T-cell (primary cell): Measurements from ENCODE around the gene MARCHF6. TPM values are rescaled to one million over a fixed set of nuclear protein-coding genes. Genes with fewer than 3 reads are reported as not detected.

Source experiments
- ATAC-seq, 4 experiments: fragments of 200-7000 bp in 3 of 4; fragments of 150-1000 bp in 1 of 4; cut with Tn5 transposase; replicated peaks in 1 of 4; 1 replicate in 3 of 4; 2 replicates in 1 of 4; pipeline ENCODE4 v1.10.0; 2021; ENCODE audit warnings: moderate library complexity in 3 of 4, mild to moderate bottlenecking in 2 of 4, moderate number of reproducible peaks in 1 of 4
- CTCF ChIA-PET, 2 donors: fragments of 300-600 bp; sonication (Branson Sonifier 250); formaldehyde crosslinking; loops; one replicate each; lab custom pipeline; 2022; ENCODE audit warnings: antibody characterized with exemption in 2 of 2; lab: Charles Lee
- POLR2A ChIA-PET, 2 donors: fragments of 300-600 bp; sonication (Branson Sonifier 250); formaldehyde crosslinking; loops; one replicate each; lab custom pipeline; 2022; ENCODE audit warnings: antibody characterized with exemption in 2 of 2; lab: Charles Lee
- DNase-seq, 35 experiments: peaks; one replicate each; pipeline versions ENCODE4 v3.0.0 to v3.0.0-alpha.2; 2013 to 2023
- H3K27ac ChIP-seq: one replicate; pipeline ENCODE4 v1.5.1; 2013; ENCODE audit warnings: low read length
- H3K27me3 ChIP-seq, 2 experiments: replicated peaks in 1 of 2; 1 replicate in 1 of 2; 2 replicates in 1 of 2; pipeline versions ENCODE4 v1.6.1 to v1.7.0; 2013; ENCODE audit warnings: low read length in 1 of 2, mixed read lengths in 1 of 2; ENCODE audit not compliant: control insufficient read depth in 2 of 2, insufficient read depth in 2 of 2; ENCODE audit errors: extremely low read depth in 1 of 2
- H3K36me3 ChIP-seq, 2 donors: 1 replicate in 1 of 2; 2 replicates in 1 of 2; pipeline versions ENCODE4 v1.6.1 to v1.7.0; 2013; ENCODE audit warnings: low read length in 1 of 2; ENCODE audit not compliant: control insufficient read depth in 2 of 2, insufficient read depth in 1 of 2; ENCODE audit errors: extremely low read depth in 1 of 2
- H3K4me1 ChIP-seq, 2 experiments: 1 replicate in 1 of 2; 2 replicates in 1 of 2; pipeline versions ENCODE4 v1.6.1 to v1.7.0; 2013; ENCODE audit warnings: low read length in 2 of 2, mixed read lengths in 1 of 2; ENCODE audit not compliant: insufficient read depth in 2 of 2, control insufficient read depth in 1 of 2; ENCODE audit errors: extremely low read depth in 1 of 2
- H3K4me3 ChIP-seq, 2 donors: 1 replicate in 1 of 2; 2 replicates in 1 of 2; pipeline versions ENCODE4 v1.5.1 to v1.7.0; 2013; ENCODE audit warnings: mild to moderate bottlenecking in 2 of 2, low read length in 1 of 2, moderate library complexity in 1 of 2; ENCODE audit not compliant: control insufficient read depth in 1 of 2; ENCODE audit errors: extremely low read depth in 1 of 2
- H3K9me3 ChIP-seq: 2 replicates; pipeline ENCODE4 v1.7.0; 2013
- H3K27ac Mint-ChIP-seq, 2 donors: one replicate each; pipeline ENCODE4 v1.8.0; 2020 to 2021; ENCODE audit warnings: mild to moderate bottlenecking in 2 of 2, mixed read lengths in 2 of 2
- H3K27me3 Mint-ChIP-seq, 2 donors: one replicate each; pipeline ENCODE4 v1.8.0; 2021 to 2022; ENCODE audit warnings: mixed read lengths in 2 of 2
- H3K36me3 Mint-ChIP-seq: one replicate; pipeline ENCODE4 v1.8.0; 2021; ENCODE audit warnings: mixed read lengths
- H3K4me1 Mint-ChIP-seq, 3 donors: one replicate each; pipeline ENCODE4 v1.8.0; 2020 to 2022; ENCODE audit warnings: mixed read lengths in 3 of 3, mild to moderate bottlenecking in 1 of 3
- H3K4me3 Mint-ChIP-seq, 3 donors: one replicate each; pipeline ENCODE4 v1.8.0; 2020 to 2022; ENCODE audit warnings: mild to moderate bottlenecking in 3 of 3, mixed read lengths in 3 of 3, moderate library complexity in 3 of 3
- H3K9me3 Mint-ChIP-seq, 3 donors: one replicate each; pipeline ENCODE4 v1.8.0; 2020 to 2022; ENCODE audit warnings: mixed read lengths in 3 of 3
- whole genome bisulfite sequencing: methylation state at CpG from one replicate; pipeline ENCODE4 v1.1.5; 2013; ENCODE audit warnings: missing lambda C conversion rate; ENCODE audit not compliant: insufficient coverage; 5-methylcytosine and 5-hydroxymethylcytosine counted together
- total RNA-seq, 35 experiments: library from RNA in 6 of 35; stranded (reverse) in 6 of 35; fragments of 120-200 nt in 1 of 35; gene quantifications; one replicate each; pipeline versions ENCODE4 v1.2.1 to v1.2.4 and lab custom pipeline; 2013 to 2026

MARCHF6 gene
- total RNA-seq, 5 donors from 2014 or later (not counting 1 experiment from before 2014, with no cell fraction given): 146 to 185 (median 167) TPM

DNA sequence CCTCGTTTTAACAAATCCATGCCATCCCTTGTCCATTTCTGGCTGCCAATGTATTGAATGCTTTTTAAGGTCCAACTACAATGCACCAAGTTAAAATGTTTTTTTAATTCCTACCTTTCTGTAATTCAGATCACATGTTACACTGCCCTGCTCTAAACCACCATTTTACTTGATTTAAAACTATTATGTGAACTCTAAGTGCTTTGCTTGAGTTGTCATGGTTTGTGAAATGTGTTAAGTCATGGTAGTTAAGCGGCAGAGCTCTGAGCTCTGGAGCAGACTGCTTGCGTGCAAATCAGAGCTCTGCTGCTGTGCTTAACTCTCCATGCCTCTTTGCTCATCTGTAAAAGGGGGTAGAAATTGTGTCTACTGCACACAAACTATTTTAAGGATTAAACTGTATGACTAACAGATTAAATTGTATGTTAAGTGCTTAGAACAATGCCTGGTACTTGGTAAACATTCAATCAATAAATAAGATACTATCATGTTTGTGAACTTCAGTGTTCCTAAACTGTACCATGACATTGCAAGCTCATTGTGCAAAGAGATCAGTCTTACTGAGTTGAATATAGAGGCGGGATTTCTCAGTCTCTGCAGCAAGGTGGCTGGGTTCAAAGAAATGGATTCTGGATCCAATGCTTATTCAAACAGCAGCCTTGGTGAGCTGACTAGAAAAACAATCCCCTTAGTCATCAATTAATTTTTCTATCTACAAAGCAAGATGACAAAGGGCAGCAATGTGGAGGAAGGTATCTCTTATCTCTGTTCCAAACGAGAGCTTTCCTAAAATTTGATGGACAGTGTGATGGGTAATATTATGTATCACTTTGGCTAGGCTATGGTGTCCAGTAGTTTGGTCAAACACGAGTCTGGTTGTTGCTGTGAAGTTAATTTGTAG is 29.7 kb upstream of the MARCHF6 start:
- ATAC-seq: no peak
- no peaks in the 10 kb centered on the region for H3K36me3 Mint-ChIP-seq
- Histone ChIP-seq H3K27ac (no peak overlapping the region), H3K27me3 (peaks cover 0 to 8% of the 10 kb centered on the region in 2 experiments), H3K4me1 (no peaks in the 10 kb centered on the region), H3K36me3 (no peaks in the 10 kb centered on the region), H3K4me3 (no peak overlapping the region), H3K9me3 (no peaks in the 10 kb centered on the region)
- H3K4me3 Mint-ChIP-seq: no peak overlapping the region
- 17% methylated on average over 1 of the region's 6 CpGs for WGBS
- no peak overlapping the region for H3K27ac Mint-ChIP-seq
- H3K9me3 Mint-ChIP-seq: no peaks in the 10 kb centered on the region
- ChIA-PET CTCF (interaction anchor here in 1 of 2 donors (0.5 kb wide), 1 partner anchor 73 kb away, joined by 3 read pairs; no protein-coding TSS in a partner anchor), POLR2A (no interaction called here)
- DNase-seq: no peak
- no peaks in the 10 kb centered on the region for H3K27me3 Mint-ChIP-seq
- H3K4me1 Mint-ChIP-seq: no peaks in the 10 kb centered on the region

DNA sequence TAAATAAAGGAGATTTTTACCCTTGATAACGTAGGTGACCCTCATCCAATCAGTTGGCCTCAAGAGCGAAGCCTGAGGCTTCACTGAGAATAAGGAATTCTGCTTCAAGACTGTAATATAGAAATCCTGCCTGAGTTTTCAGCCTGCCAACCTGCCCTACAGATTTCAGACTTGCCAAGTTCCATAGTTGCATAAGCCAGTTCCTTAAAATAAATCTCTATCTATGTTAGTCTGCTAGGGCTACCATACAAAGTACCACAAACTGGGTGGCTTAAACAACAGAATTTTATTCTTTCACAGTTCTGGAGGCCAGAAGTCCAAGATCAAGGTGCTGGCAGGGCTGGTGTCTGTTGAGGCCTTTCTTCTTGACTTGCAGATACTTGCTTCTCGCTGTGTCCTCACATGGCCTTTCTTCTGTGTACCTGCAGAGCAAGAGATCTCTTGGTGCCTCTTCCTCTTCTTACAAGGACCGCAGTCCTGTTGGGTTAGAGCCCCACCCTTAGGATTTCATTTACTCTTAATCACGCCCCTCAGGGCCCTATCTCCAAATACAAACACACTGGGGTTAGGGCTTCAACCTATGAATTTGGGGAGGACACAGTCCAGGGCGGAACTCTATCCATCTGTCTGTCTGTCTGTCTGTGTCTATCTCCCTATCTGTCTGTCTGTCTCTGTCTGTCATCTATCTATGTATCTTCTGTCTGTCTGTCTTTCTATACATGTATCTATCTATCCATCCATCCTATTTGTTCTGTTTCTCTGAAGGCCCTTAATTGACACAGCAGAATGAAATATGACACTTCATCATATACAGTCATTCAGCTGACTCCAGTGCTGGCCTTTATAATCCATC is 28.8 kb upstream of the MARCHF6 start:
- H3K4me1 Mint-ChIP-seq: no peaks in the 10 kb centered on the region
- no peak overlapping the region for H3K27ac Mint-ChIP-seq
- H3K27ac ChIP-seq: no peak overlapping the region
- no peaks in the 10 kb centered on the region for H3K36me3 Mint-ChIP-seq
- H3K9me3 Mint-ChIP-seq: no peaks in the 10 kb centered on the region
- H3K9me3 ChIP-seq: no peaks in the 10 kb centered on the region
- ChIA-PET CTCF (interaction anchor here in 1 of 2 donors (0.6 kb wide), 2 partner anchors 20 to 70 kb away, joined by 6 to 7 read pairs; no protein-coding TSS in a partner anchor), POLR2A (no interaction called here)
- H3K4me3 ChIP-seq: no peak overlapping the region
- no peaks in the 10 kb centered on the region for H3K4me1 ChIP-seq
- 96% methylated on average over 3 of the region's 6 CpGs for WGBS
- H3K36me3 ChIP-seq: no peaks in the 10 kb centered on the region
- DNase-seq (no peak), ATAC-seq (no peak)
- H3K27me3 Mint-ChIP-seq: peaks cover 0 to under 1% of the 10 kb centered on the region in 2 donors
- no peak overlapping the region for H3K4me3 Mint-ChIP-seq
- peaks cover 0 to 3% of the 10 kb centered on the region in 2 experiments for H3K27me3 ChIP-seq

DNA sequence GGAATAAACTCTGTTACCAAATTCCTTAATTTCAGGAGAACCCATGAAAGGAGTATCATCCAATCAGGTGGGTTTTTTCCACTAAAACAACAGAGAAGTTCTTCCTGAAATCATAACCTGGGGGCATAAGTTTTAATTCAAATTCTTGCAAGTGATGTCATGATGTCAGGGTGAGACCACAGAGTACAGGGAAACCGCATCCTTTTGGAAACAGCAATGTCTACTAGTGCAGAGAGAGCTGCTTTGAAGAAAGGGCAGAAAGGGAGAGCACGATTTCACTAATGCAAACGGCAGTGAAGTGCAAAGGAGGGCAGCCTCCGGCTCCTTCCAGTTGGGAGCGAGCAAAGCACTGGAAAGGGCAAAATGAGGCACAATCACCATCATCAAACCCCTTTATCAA is 25.2 kb upstream of the MARCHF6 start:
- peaks cover 0 to 6% of the 10 kb centered on the region in 2 experiments for H3K4me1 ChIP-seq
- peaks cover 2 to 29% of the 10 kb centered on the region in 2 experiments for H3K27me3 ChIP-seq
- DNase-seq: no peak
- ChIA-PET CTCF (no interaction called here), POLR2A (no interaction called here)
- no peaks in the 10 kb centered on the region for H3K9me3 Mint-ChIP-seq
- H3K4me1 Mint-ChIP-seq: peaks cover under 1 to 4% (median 4%) of the 10 kb centered on the region in 3 donors
- H3K9me3 ChIP-seq: no peaks in the 10 kb centered on the region
- H3K27ac Mint-ChIP-seq: no peak overlapping the region
- H3K36me3 ChIP-seq: no peaks in the 10 kb centered on the region
- no peak for ATAC-seq
- H3K36me3 Mint-ChIP-seq: no peaks in the 10 kb centered on the region
- 74% methylated on average over 3 of the region's 5 CpGs for WGBS
- H3K4me3 ChIP-seq: no peak overlapping the region
- H3K27ac ChIP-seq: no peak overlapping the region
- H3K27me3 Mint-ChIP-seq: peaks cover 20 to 25% of the 10 kb centered on the region in 2 donors
- no peak overlapping the region for H3K4me3 Mint-ChIP-seq

DNA sequence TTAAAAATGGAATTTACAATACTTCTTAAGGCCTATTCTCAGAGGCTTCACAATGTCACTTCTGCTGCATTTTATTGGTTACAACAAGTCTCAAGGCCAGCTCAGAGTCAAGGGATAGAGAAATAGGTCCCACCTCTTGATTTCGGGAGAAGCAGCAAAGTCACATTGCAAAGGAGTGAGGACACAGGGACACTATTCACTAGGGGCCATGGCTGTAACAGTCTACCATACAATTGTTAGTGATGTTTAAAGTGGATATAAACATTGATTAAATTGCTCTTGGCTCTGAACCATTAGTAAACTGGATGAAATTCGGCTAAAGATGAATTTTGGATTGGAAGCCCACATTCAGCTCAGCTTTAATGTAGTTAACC is 24.1 kb upstream of the MARCHF6 start:
- H3K36me3 ChIP-seq: no peaks in the 10 kb centered on the region
- H3K27ac ChIP-seq: no peak overlapping the region
- POLR2A ChIA-PET: no interaction called here
- WGBS: no CpG with 5 or more reads among the region's 2 CpGs
- Mint-ChIP-seq H3K4me3 (no peak overlapping the region), H3K36me3 (no peaks in the 10 kb centered on the region), H3K4me1 (peaks cover 3 to 7% (median 7%) of the 10 kb centered on the region in 3 donors), H3K27ac (no peak overlapping the region), H3K9me3 (no peaks in the 10 kb centered on the region), H3K27me3 (peaks cover 25 to 31% of the 10 kb centered on the region in 2 donors)
- ATAC-seq: no peak
- CTCF ChIA-PET: no interaction called here
- no peak overlapping the region for H3K4me3 ChIP-seq
- H3K9me3 ChIP-seq: no peaks in the 10 kb centered on the region
- peaks cover 0 to 12% of the 10 kb centered on the region in 2 experiments for H3K4me1 ChIP-seq
- H3K27me3 ChIP-seq: peaks cover 3 to 40% of the 10 kb centered on the region in 2 experiments
- DNase-seq: no peak

DNA sequence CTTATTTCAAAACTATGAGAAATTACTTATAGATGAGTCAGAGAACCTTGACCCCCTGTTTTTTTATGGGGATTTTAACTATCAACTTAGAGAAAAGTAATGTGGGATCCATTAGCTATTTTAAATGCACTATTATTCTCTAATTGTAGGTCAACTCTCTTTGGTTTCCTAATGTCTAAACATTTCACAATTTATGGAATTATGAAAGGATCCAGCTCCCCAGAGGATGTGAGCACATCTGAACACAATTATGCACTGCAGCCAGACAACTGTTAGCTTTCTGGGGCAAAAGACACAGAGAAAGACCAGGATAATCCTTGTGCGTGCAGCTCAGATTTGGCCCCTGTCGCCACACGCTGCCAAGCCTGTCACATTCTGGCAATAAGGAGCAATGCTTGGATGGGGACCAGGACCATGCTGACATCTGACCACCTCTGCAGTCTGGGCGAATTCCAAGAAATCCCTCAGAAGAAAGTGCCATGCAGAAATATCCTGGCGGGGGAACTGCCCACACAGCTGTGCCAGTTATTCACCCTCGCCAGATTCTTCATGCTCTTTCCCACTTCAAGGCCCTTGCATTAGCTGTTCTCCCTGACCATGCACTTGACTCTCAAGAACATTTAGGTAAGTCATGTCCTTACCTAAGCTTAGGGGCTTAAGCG is 23.5 kb upstream of the MARCHF6 start:
- H3K4me3 Mint-ChIP-seq: no peak overlapping the region
- 86% methylated on average over 7 of the region's 7 CpGs for WGBS
- Histone ChIP-seq H3K27ac (no peak overlapping the region), H3K4me3 (no peak overlapping the region), H3K36me3 (no peaks in the 10 kb centered on the region), H3K9me3 (no peaks in the 10 kb centered on the region), H3K27me3 (peaks cover 4 to 44% of the 10 kb centered on the region in 2 experiments), H3K4me1 (peaks cover 0 to 12% of the 10 kb centered on the region in 2 experiments)
- H3K36me3 Mint-ChIP-seq: no peaks in the 10 kb centered on the region
- peaks cover 3 to 7% (median 7%) of the 10 kb centered on the region in 3 donors for H3K4me1 Mint-ChIP-seq
- no peaks in the 10 kb centered on the region for H3K9me3 Mint-ChIP-seq
- POLR2A ChIA-PET: no interaction called here
- H3K27ac Mint-ChIP-seq: no peak overlapping the region
- peaks cover 30 to 37% of the 10 kb centered on the region in 2 donors for H3K27me3 Mint-ChIP-seq
- CTCF ChIA-PET: no interaction called here
- no peak for DNase-seq
- ATAC-seq: no peak
